HEK293 (cell line): ENCODE results near the gene NIT1.

ENCODE experiments used
- CTCF ChIA-PET: fragments of 350-600 bp; formaldehyde crosslinking; extraction: SDS; loops from one replicate; lab custom pipeline; 2021; ENCODE audit warnings: antibody characterized with exemption; lab: Yijun Ruan, JAX
- POLR2A ChIA-PET: fragments of 300-600 bp; formaldehyde crosslinking; extraction: SDS; loops from one replicate; lab custom pipeline; 2020; ENCODE audit warnings: antibody characterized with exemption, inconsistent platforms; lab: Yijun Ruan, JAX
- H3K27ac ChIP-seq: fragments of 200-500 bp; sonication (Bioruptor generic); 2 replicates; pipeline ENCODE4 v1.5.1; 2014; ENCODE audit warnings: low read depth, low read length, control low read depth, inconsistent platforms; ENCODE audit errors: extremely low read depth
- H3K36me3 ChIP-seq, 2 experiments: fragments of 200-500 bp in 1 of 2; sonication (Bioruptor generic) in 1 of 2; 1 replicate in 1 of 2; 2 replicates in 1 of 2; pipeline ENCODE4 v1.5.1; 2014 to 2017; ENCODE audit warnings: inconsistent platforms in 2 of 2, low read length in 2 of 2; ENCODE audit not compliant: control insufficient read depth in 2 of 2, insufficient read depth in 1 of 2
- H3K4me1 ChIP-seq: fragments of 200-500 bp; sonication (Bioruptor generic); 2 replicates; pipeline ENCODE4 v1.5.1; 2014; ENCODE audit warnings: mild to moderate bottlenecking, low read length, inconsistent platforms; ENCODE audit not compliant: control insufficient read depth, insufficient read depth
- H3K4me3 ChIP-seq: 2 replicates; pipeline ENCODE4 v1.5.1; 2011; ENCODE audit warnings: low read depth, mild to moderate bottlenecking, control low read depth, low read length, moderate library complexity
- H3K9me3 ChIP-seq: fragments of 200-500 bp; sonication (Bioruptor generic); 2 replicates; pipeline ENCODE4 v1.5.1; 2014; ENCODE audit warnings: low read depth, low read length, inconsistent platforms; ENCODE audit not compliant: control insufficient read depth, insufficient read depth
- ELK4 ChIP-seq: IDR thresholded peaks from 2 replicates; pipeline ENCODE4 v1.6.1; 2011; ENCODE audit warnings: mild to moderate bottlenecking, low read depth, low read length, borderline replicate concordance
- GLI2 ChIP-seq: fragments of 450-650 bp; formaldehyde crosslinking; IDR thresholded peaks from 2 replicates; pipeline ENCODE4; 2017; ENCODE audit warnings: missing biosample characterization, missing genetic modification characterization, low read depth, borderline replicate concordance
- PRDM1 ChIP-seq: fragments of 450-650 bp; formaldehyde crosslinking; IDR thresholded peaks from 2 replicates; pipeline ENCODE4; 2016; ENCODE audit warnings: missing biosample characterization, missing genetic modification characterization
- SETDB1 ChIP-seq: IDR thresholded peaks from one replicate; pipeline ENCODE4 v1.6.1; 2017; ENCODE audit warnings: mild to moderate bottlenecking, low read length, moderate library complexity, mixed read lengths; ENCODE audit not compliant: insufficient read length
- ZBTB6 ChIP-seq: fragments of 450-650 bp; formaldehyde crosslinking; IDR thresholded peaks from 2 replicates; pipeline ENCODE4 v1.5.1; 2017; ENCODE audit warnings: missing biosample characterization, missing genetic modification characterization
- ZEB2 ChIP-seq: fragments of 450-650 bp; formaldehyde crosslinking; IDR thresholded peaks from 2 replicates; pipeline ENCODE4 v1.5.1; 2016; ENCODE audit warnings: missing biosample characterization, missing genetic modification characterization
- ZFHX2 ChIP-seq: fragments of 450-650 bp; formaldehyde crosslinking; conservative IDR thresholded peaks from 2 replicates; pipeline ENCODE4 v1.5.1; 2016; ENCODE audit warnings: missing biosample characterization, missing genetic modification characterization
- ZFP37 ChIP-seq: fragments of 450-650 bp; formaldehyde crosslinking; IDR thresholded peaks from 2 replicates; pipeline ENCODE4 v1.5.1; 2016; ENCODE audit warnings: missing biosample characterization, missing genetic modification characterization
- ZNF121 ChIP-seq: fragments of 450-650 bp; formaldehyde crosslinking; IDR thresholded peaks from 2 replicates; pipeline ENCODE4 v1.5.1; 2016; ENCODE audit warnings: missing biosample characterization, missing genetic modification characterization
- ZNF132 ChIP-seq: fragments of 450-650 bp; formaldehyde crosslinking; IDR thresholded peaks from 2 replicates; pipeline ENCODE4 v1.5.1; 2017; ENCODE audit warnings: missing biosample characterization, missing genetic modification characterization, borderline replicate concordance
- ZNF138 ChIP-seq: fragments of 450-650 bp; formaldehyde crosslinking; IDR thresholded peaks from 2 replicates; pipeline ENCODE4 v1.5.1; 2016; ENCODE audit warnings: missing biosample characterization, missing genetic modification characterization, borderline replicate concordance
- ZNF223 ChIP-seq: fragments of 450-650 bp; formaldehyde crosslinking; IDR thresholded peaks from 2 replicates; pipeline ENCODE4 v1.5.1; 2016; ENCODE audit warnings: missing biosample characterization, missing genetic modification characterization
- ZNF26 ChIP-seq: fragments of 450-650 bp; formaldehyde crosslinking; IDR thresholded peaks from 2 replicates; pipeline ENCODE4 v1.5.1; 2016; ENCODE audit warnings: missing biosample characterization, missing genetic modification characterization
- ZNF292 ChIP-seq: fragments of 450-650 bp; formaldehyde crosslinking; IDR thresholded peaks from 2 replicates; pipeline ENCODE4 v1.5.1; 2016; ENCODE audit warnings: low read depth, missing biosample characterization, missing genetic modification characterization, borderline replicate concordance
- ZNF311 ChIP-seq: fragments of 450-650 bp; formaldehyde crosslinking; IDR thresholded peaks from 2 replicates; pipeline ENCODE4 v1.5.1; 2017; ENCODE audit warnings: missing biosample characterization, missing genetic modification characterization, borderline replicate concordance
- ZNF391 ChIP-seq: fragments of 450-650 bp; formaldehyde crosslinking; IDR thresholded peaks from 2 replicates; pipeline ENCODE4 v1.5.1; 2016; ENCODE audit warnings: low read depth, missing biosample characterization, missing genetic modification characterization, borderline replicate concordance
- ZNF426 ChIP-seq: fragments of 450-650 bp; formaldehyde crosslinking; IDR thresholded peaks from 2 replicates; pipeline ENCODE4 v1.5.1; 2017; ENCODE audit warnings: missing biosample characterization, missing genetic modification characterization, mild to moderate bottlenecking, inconsistent platforms, moderate library complexity
- ZNF48 ChIP-seq: fragments of 450-650 bp; formaldehyde crosslinking; IDR thresholded peaks from 2 replicates; pipeline ENCODE4 v1.5.1; 2016; ENCODE audit warnings: missing biosample characterization, missing genetic modification characterization
- ZNF513 ChIP-seq: fragments of 450-650 bp; IDR thresholded peaks from 2 replicates; pipeline ENCODE4 v1.5.1; 2018; ENCODE audit warnings: missing biosample characterization, missing genetic modification characterization
- ZNF514 ChIP-seq: fragments of 450-650 bp; formaldehyde crosslinking; IDR thresholded peaks from 2 replicates; pipeline ENCODE4 v1.5.1; 2016; ENCODE audit warnings: missing biosample characterization, missing genetic modification characterization
- ZNF585B ChIP-seq: fragments of 450-650 bp; formaldehyde crosslinking; IDR thresholded peaks from 2 replicates; pipeline ENCODE4 v1.5.1; 2016; ENCODE audit warnings: missing biosample characterization, missing genetic modification characterization
- ZNF610 ChIP-seq: fragments of 450-650 bp; formaldehyde crosslinking; IDR thresholded peaks from 2 replicates; pipeline ENCODE4 v1.5.1; 2016; ENCODE audit warnings: missing biosample characterization, missing genetic modification characterization, borderline replicate concordance
- ZNF776 ChIP-seq: fragments of 450-650 bp; formaldehyde crosslinking; IDR thresholded peaks from 2 replicates; pipeline ENCODE4 v1.5.0; 2017; ENCODE audit warnings: missing biosample characterization, missing genetic modification characterization, borderline replicate concordance
- ZNF843 ChIP-seq: fragments of 450-650 bp; formaldehyde crosslinking; IDR thresholded peaks from 2 replicates; pipeline ENCODE4 v1.5.1; 2016; ENCODE audit warnings: missing biosample characterization, missing genetic modification characterization

NIT1 gene

GRCh38 chr1:161111527-161111926 lies 6.4 kb upstream of the NIT1 start:
- no peak overlapping the region for H3K27ac ChIP-seq
- H3K4me3 ChIP-seq, result no peak overlapping the region
- ChIA-PET POLR2A (no interaction called here), CTCF (interaction anchor here (1.6 kb wide), 1 partner anchor 13 kb away, joined by 5 read pairs; the partner anchor contains the start of gene KLHDC9)
- H3K9me3 ChIP-seq, result no peaks in the 10 kb centered on the region
- H3K36me3 ChIP-seq, result peaks cover 3 to 9% of the 10 kb centered on the region in 2 experiments; a peak in 2 of 3 replicates
- 0 out of 2 replicates have a peak, but pooled peaks cover 2% of the 10 kb centered on the region for H3K4me1 ChIP-seq
- TF ChIP-seq ELK4 (no peak), ZNF138 (tag by site-specific recombination) (no peak), ZNF585B (tag by site-specific recombination) (no peak), GLI2 (tag by site-specific recombination) (no peak), ZNF843 (tag by site-specific recombination) (no peak), ZNF391 (tag by site-specific recombination) (no peak), SETDB1 (no peak), PRDM1 (tag by site-specific recombination) (no peak), ZNF26 (no peak), ZNF48 (no peak), ZNF514 (tag by site-specific recombination) (no peak), ZNF311 (tag by site-specific recombination) (no peak), ZNF292 (no peak)

GRCh38 chr1:161113915-161114314 lies 4.0 kb upstream of the NIT1 start:
- CTCF ChIA-PET, result interaction anchor here (1.2 kb wide), 1 partner anchor 23 kb away, joined by 3 read pairs; no protein-coding TSS in a partner anchor
- no peak overlapping the region for H3K27ac ChIP-seq
- H3K9me3 ChIP-seq, result no peaks in the 10 kb centered on the region
- peaks cover 0 to 10% of the 10 kb centered on the region in 2 experiments; a peak in 2 of 3 replicates for H3K36me3 ChIP-seq
- peaks cover 3% of the 10 kb centered on the region; the same call in 1 of the 2 replicates for H3K4me1 ChIP-seq
- POLR2A ChIA-PET, result no interaction called here
- H3K4me3 ChIP-seq, result no peak overlapping the region
- TF ChIP-seq ZNF223 (tag by site-specific recombination), result no peak
- TF ChIP-seq ZNF26, result no peak
- no peak for TF ChIP-seq ZBTB6
- TF ChIP-seq ZNF610, result no peak

- Histone ChIP-seq H3K36me3 (peaks cover 0 to 16% of the 10 kb centered on the region in 2 experiments; a peak in 2 of 3 replicates), H3K4me3 (no peak overlapping the region)
Measured at GRCh38 chr1:161114556-161114955, 3.3 kb upstream of the NIT1 start.

More at GRCh38 chr1:161114556-161114955, 3.3 kb upstream of the NIT1 start:
- POLR2A ChIA-PET, result interaction anchor here (0.7 to 1.5 kb wide), 2 partner anchors 10 to 21 kb away, joined by 3 read pairs; no protein-coding TSS in a partner anchor
- H3K27ac ChIP-seq, result no peak overlapping the region
- TF ChIP-seq ZEB2 (tag by site-specific recombination), result no peak
- TF ChIP-seq ZFHX2 (tag by site-specific recombination), result no peak
- TF ChIP-seq ZNF426 (tag by site-specific recombination), result no peak
- TF ChIP-seq ZNF132 (tag by site-specific recombination), result no peak
- no peak for TF ChIP-seq ZNF776 (tag by site-specific recombination)
- TF ChIP-seq ZFP37 (tag by site-specific recombination), result no peak
- TF ChIP-seq ZNF513 (tag by site-specific recombination), result no peak
- TF ChIP-seq ZNF121 (tag by site-specific recombination), result no peak
- peaks cover 9% of the 10 kb centered on the region for H3K4me1 ChIP-seq
- H3K9me3 ChIP-seq, result no peaks in the 10 kb centered on the region
- CTCF ChIA-PET, result interaction anchor here (1.2 kb wide), 1 partner anchor 22 kb away, joined by 3 read pairs; no protein-coding TSS in a partner anchor
